Measurements from ENCODE around the gene GRIFIN.

- TF ChIP-seq CTCF (IDR thresholded peaks at IDR 0.05) = no peak
- TF ChIP-seq POLR2AphosphoS5 (IDR thresholded peaks at IDR 0.05) = no peak
Observed at GRCh38 chr7:2517026-2517425, 40.8 kb upstream of the GRIFIN start.
